ENCODE results near the gene NCKAP5. TPM values are rescaled to one million over a fixed set of nuclear protein-coding genes. Genes with fewer than 3 reads are reported as not detected.

NCKAP5 gene
- total and polyA plus RNA-seq, 2 of the 13 experiments (the other 11 are each of a cell fraction or from before 2014, with no cell fraction given), result 0.01 TPM; not detected in 1

DNA sequence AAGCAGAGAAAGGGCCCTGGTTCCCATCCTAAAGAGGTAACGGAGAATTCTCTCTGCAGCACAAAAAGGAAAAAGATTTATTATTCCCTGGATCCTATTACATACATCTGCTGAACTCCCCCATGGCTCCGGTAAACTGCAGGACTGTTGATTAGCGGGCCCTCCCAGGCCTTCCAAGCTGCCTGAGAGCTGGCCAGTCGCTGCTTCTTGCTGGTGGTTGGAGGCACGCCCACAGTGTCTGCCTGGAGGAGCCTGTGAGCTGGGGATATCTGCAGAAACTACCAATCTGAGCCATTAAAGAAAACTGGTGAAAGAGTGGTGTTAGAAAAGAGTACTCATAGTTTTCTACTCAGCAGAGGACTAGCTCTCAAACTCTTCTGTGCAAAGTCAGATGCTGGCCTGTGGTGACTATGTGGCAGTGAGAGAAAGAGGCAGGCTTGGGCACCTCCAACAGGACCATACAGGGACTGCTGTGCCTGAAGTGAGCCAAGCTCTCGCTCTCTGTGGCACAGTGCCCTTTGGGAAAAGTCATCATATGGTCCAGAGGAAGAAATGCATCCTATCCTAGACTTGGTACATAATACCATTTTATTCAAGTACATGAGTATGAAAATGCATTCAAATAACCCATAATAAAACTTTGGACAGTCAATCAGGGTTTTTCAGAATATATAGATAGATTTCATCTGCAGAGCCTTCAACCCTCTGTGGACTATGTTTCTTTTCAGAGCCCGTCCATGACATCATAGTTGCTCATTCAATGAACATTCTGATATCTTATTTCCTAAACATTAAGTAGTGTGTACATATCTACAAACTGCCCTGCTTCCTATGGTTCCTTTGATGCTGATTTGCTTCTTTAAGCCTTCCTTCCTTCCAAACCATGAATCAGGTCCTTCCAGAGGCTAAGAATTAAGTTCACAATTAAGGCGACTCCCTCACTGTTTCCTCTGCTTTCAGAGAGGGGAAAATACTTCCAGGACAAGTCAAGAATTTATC lies 656.2 kb downstream of the NCKAP5 start:
- H2AFZ ChIP-seq (ENCODE audit: low read length), result no peak overlapping the region
- no peaks in the 10 kb centered on the region for H3K27me3 ChIP-seq (ENCODE audit: control insufficient read depth in 1 of 2, insufficient read depth in 2 of 2, low read length in 2 of 2)
- H3K36me3 ChIP-seq (replicated peaks in 1 of 2; ENCODE audit: control insufficient read depth in 1 of 2, insufficient read depth in 2 of 2, low read length in 2 of 2), result no peaks in the 10 kb centered on the region
- no peak for FAIRE-seq
- ATAC-seq, result peak; percentile 62
- 22% methylated on average over 8 of the region's 8 CpGs for WGBS (ENCODE audit: low lambda C conversion rate)
- H3K4me1 ChIP-seq (ENCODE audit: insufficient read depth, low read length), result no peaks in the 10 kb centered on the region
- in situ Hi-C loops (cut with HindIII; ENCODE audit: extremely low pct_ligation_motif_present, low pct_unique_long_range_greater_than_20kb) (no loop called here), intact Hi-C loops (cut with micrococcal nuclease; ENCODE audit: unreplicated experiment) (no loop called here)
- H3K9ac ChIP-seq (ENCODE audit: insufficient read depth, low read depth, low read length), result no peak overlapping the region
- POLR2A ChIA-PET, result no interaction called here
- DNase-seq (ENCODE audit: low spot score), result no peak
- no peaks in the 10 kb centered on the region for H3K79me2 ChIP-seq (ENCODE audit: insufficient read depth, low read length)
- H3K4me2 ChIP-seq (ENCODE audit: low read depth, low read length), result no peak overlapping the region
- H3K4me3 ChIP-seq (replicated peaks in 1 of 3; ENCODE audit: insufficient read depth in 1 of 3, low read depth in 2 of 3, low read length in 3 of 3), result no peak overlapping the region
- TF ChIP-seq ZNF562 (CRISPR knock-in tag; IDR thresholded peaks at IDR 0.05; ENCODE audit: borderline replicate concordance) (no peak), CTCF (CRISPR knock-in tag; IDR thresholded peaks at IDR 0.05) (peak; percentile 21; the same call in 1 of the 2 replicates), ATF7 (IDR thresholded peaks at IDR 0.05) (0 out of 2 replicates have a peak, but pooled peaks have one; percentile 24), ATF7 (CRISPR knock-in tag; IDR thresholded peaks at IDR 0.05) (no peak), GLI4 (CRISPR knock-in tag; IDR thresholded peaks at IDR 0.05; ENCODE audit: borderline replicate concordance) (no peak), DNMT1 (CRISPR knock-in tag; IDR thresholded peaks at IDR 0.05) (no peak), STAG1 (CRISPR knock-in tag; IDR thresholded peaks at IDR 0.05) (peak; percentile 7; the same call in 1 of the 2 replicates), MXI1 (IDR thresholded peaks at IDR 0.05; ENCODE audit: borderline replicate concordance, low read depth, low read length) (no peak)
- CTCF ChIA-PET (ENCODE audit: low intra/inter-chr PET ratio, low total read pairs), result no interaction called here
- no TSS peak for BruUV-seq (replicated peaks)
- no peaks in the 10 kb centered on the region for H4K20me1 ChIP-seq (ENCODE audit: insufficient read depth, low read length)
- H3K9me3 ChIP-seq (ENCODE audit: low read length), result peaks cover 47% of the 10 kb centered on the region
- H3K27ac ChIP-seq (ENCODE audit: extremely low read length, insufficient read depth, low read length), result no peak overlapping the region

Measured in HepG2 (cell line).